NCI-H2227 (cell line): Measurements from ENCODE around the gene CPPED1.

ENCODE experiments used
- DNase-seq: peaks from one replicate; lab custom pipeline; 2025; ENCODE audit not compliant: unreplicated experiment; lab: John Stamatoyannopoulos, UW

The CPPED1 gene

GRCh38 chr16:12740986-12741610 lies 62.6 kb downstream of the CPPED1 start:
- no peak for DNase-seq

GRCh38 chr16:12739738-12740137 lies 63.9 kb downstream of the CPPED1 start:
- no peak for DNase-seq

- DNase-seq: no peak
Measured at GRCh38 chr16:12737563-12737962, 66.1 kb downstream of the CPPED1 start.

- DNase-seq: no peak
Measured at GRCh38 chr16:12735805-12736204, 67.9 kb downstream of the CPPED1 start.

GRCh38 chr16:12732600-12732999 lies 71.1 kb downstream of the CPPED1 start:
- no peak for DNase-seq

GRCh38 chr16:12729448-12729847 lies 74.2 kb downstream of the CPPED1 start:
- no peak for DNase-seq

GRCh38 chr16:12728469-12728868 lies 75.2 kb downstream of the CPPED1 start:
- no peak for DNase-seq

- DNase-seq: no peak
Measured at GRCh38 chr16:12724226-12724625, 79.5 kb downstream of the CPPED1 start.

GRCh38 chr16:12723681-12724080 lies 80.0 kb downstream of the CPPED1 start:
- no peak for DNase-seq

GRCh38 chr16:12721841-12722421 lies 81.8 kb downstream of the CPPED1 start:
- DNase-seq: no peak

GRCh38 chr16:12719972-12720371 lies 83.7 kb downstream of the CPPED1 start:
- DNase-seq: no peak

GRCh38 chr16:12716658-12717057 lies 87.0 kb downstream of the CPPED1 start:
- DNase-seq: no peak

- DNase-seq: no peak
Measured at GRCh38 chr16:12709807-12710206, 93.9 kb downstream of the CPPED1 start.

- DNase-seq: no peak
Measured at GRCh38 chr16:12708266-12708665, 95.4 kb downstream of the CPPED1 start.

GRCh38 chr16:12706628-12707027 lies 97.1 kb downstream of the CPPED1 start:
- no peak for DNase-seq

- DNase-seq: no peak
Measured at GRCh38 chr16:12704492-12705111, 99.1 kb downstream of the CPPED1 start.

- DNase-seq: no peak
Measured at GRCh38 chr16:12703935-12704334, 99.8 kb downstream of the CPPED1 start.

- no peak for DNase-seq
Measured at GRCh38 chr16:12700161-12700560, 103.5 kb downstream of the CPPED1 start.

GRCh38 chr16:12699161-12699560 lies 104.5 kb downstream of the CPPED1 start:
- no peak for DNase-seq

GRCh38 chr16:12697437-12697836 lies 106.2 kb downstream of the CPPED1 start:
- no peak for DNase-seq

GRCh38 chr16:12695454-12695853 lies 108.2 kb downstream of the CPPED1 start:
- DNase-seq: no peak

GRCh38 chr16:12690024-12690423 lies 113.7 kb downstream of the CPPED1 start:
- no peak for DNase-seq
